ENCODE measurements around the gene EREG. TPM values are rescaled to one million over a fixed set of nuclear protein-coding genes. Genes with fewer than 3 reads are reported as not detected.
A peak's percentile ranks its signal among the peaks of the same experiment; 100 is the strongest.

Gene EREG
- total RNA-seq, 2 donors from 2014 or later: 1.1 to 7.8 TPM

DNA sequence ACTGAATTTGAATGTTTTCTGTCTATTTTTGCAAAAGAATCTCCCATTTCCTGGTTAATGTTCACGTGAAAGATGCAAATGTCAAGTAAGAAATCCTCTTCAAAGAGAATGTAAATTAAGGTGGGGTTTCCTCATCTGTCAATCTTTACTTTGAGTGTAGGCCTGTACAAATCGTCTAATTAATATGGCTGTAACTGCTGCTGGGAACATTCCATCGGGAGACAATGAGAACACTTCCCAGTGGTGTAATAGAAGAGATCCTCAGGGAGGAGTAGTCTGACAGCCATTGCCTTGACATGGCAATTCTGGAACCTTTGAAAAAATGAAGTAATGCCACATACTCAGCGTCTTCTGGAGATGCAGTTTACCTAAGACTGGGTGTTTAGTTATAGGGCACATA is 3.7 kb downstream of the EREG start:
- TF ChIP-seq, protein P1, sequence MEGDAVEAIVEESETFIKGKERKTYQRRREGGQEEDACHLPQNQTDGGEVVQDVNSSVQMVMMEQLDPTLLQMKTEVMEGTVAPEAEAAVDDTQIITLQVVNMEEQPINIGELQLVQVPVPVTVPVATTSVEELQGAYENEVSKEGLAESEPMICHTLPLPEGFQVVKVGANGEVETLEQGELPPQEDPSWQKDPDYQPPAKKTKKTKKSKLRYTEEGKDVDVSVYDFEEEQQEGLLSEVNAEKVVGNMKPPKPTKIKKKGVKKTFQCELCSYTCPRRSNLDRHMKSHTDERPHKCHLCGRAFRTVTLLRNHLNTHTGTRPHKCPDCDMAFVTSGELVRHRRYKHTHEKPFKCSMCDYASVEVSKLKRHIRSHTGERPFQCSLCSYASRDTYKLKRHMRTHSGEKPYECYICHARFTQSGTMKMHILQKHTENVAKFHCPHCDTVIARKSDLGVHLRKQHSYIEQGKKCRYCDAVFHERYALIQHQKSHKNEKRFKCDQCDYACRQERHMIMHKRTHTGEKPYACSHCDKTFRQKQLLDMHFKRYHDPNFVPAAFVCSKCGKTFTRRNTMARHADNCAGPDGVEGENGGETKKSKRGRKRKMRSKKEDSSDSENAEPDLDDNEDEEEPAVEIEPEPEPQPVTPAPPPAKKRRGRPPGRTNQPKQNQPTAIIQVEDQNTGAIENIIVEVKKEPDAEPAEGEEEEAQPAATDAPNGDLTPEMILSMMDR (IDR thresholded peaks at IDR 0.05): no peak
- DNase-seq (ENCODE audit: low spot score) (no peak), ATAC-seq (ENCODE audit: insufficient number of reproducible peaks, low FRiP score, low read depth) (no peak)
- Histone ChIP-seq H3K27ac (no peak overlapping the region), H3K4me3 (no peak overlapping the region), H3K36me3 (no peaks in the 10 kb centered on the region), H3K27me3 (replicated peaks; ENCODE audit: insufficient read depth) (no peaks in the 10 kb centered on the region), H3K4me1 (ENCODE audit: control insufficient read depth in 1 of 2, low read depth in 2 of 2) (peaks cover 9 to 15% of the 10 kb centered on the region in 2 donors), H3K9me3 (no peaks in the 10 kb centered on the region)

DNA sequence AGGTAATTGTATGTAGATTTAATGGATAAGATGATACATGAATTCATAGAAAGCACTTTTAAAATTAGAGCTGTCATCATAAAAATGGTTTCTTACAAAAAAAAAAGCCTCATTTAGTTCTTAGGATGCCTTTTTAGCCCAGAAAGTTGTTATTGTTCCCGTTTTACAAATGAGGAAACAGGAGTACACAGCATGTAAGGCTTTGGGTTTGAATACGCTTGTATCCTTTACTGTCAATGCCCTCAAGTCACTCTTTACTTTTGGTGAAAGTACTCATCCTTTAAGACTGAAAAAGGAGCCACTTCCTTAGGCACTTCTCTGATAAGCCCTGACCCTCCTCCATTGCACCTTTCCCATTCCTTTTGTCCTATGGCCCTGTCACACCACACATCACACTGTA is 4.9 kb downstream of the EREG start:
- no peak overlapping the region for H3K4me3 ChIP-seq
- no peaks in the 10 kb centered on the region for H3K9me3 ChIP-seq
- no peaks in the 10 kb centered on the region for H3K27me3 ChIP-seq (replicated peaks; ENCODE audit: insufficient read depth)
- TF ChIP-seq, protein P1 (IDR thresholded peaks at IDR 0.05): no peak
- ATAC-seq (ENCODE audit: insufficient number of reproducible peaks, low FRiP score, low read depth): no peak
- no peak for DNase-seq (ENCODE audit: low spot score)
- peaks cover 9 to 14% of the 10 kb centered on the region in 2 donors for H3K4me1 ChIP-seq (ENCODE audit: control insufficient read depth in 1 of 2, low read depth in 2 of 2)
- no peak overlapping the region for H3K27ac ChIP-seq
- H3K36me3 ChIP-seq: no peaks in the 10 kb centered on the region

DNA sequence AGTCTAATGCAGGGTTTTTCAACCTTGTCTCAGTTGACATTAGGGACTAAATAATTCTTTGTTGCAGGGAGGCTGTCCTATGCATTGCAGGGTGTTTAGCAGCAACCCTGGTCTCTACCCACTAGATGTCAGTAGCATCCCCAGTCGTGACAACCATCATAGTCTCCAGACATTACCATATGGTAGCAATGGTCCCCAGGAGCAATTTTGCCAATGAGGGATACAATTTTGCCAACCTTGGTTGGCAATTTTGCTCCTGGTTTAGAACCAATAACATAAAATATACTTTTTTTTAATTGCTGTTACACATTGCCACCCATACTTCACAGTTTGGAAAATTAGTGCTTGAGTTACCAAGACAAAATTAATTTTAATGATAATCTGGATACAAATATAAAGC is 6.0 kb downstream of the EREG start:
- no peaks in the 10 kb centered on the region for H3K27me3 ChIP-seq (replicated peaks; ENCODE audit: insufficient read depth)
- TF ChIP-seq, protein P1 (IDR thresholded peaks at IDR 0.05): peak; percentile 26
- peaks cover 2 to 6% of the 10 kb centered on the region in 2 donors for H3K4me1 ChIP-seq (ENCODE audit: control insufficient read depth in 1 of 2, low read depth in 2 of 2)
- no peaks in the 10 kb centered on the region for H3K36me3 ChIP-seq
- no peaks in the 10 kb centered on the region for H3K9me3 ChIP-seq
- H3K27ac ChIP-seq: no peak overlapping the region
- ATAC-seq (ENCODE audit: insufficient number of reproducible peaks, low FRiP score, low read depth): no peak
- no peak overlapping the region for H3K4me3 ChIP-seq
- no peak for DNase-seq (ENCODE audit: low spot score)

DNA sequence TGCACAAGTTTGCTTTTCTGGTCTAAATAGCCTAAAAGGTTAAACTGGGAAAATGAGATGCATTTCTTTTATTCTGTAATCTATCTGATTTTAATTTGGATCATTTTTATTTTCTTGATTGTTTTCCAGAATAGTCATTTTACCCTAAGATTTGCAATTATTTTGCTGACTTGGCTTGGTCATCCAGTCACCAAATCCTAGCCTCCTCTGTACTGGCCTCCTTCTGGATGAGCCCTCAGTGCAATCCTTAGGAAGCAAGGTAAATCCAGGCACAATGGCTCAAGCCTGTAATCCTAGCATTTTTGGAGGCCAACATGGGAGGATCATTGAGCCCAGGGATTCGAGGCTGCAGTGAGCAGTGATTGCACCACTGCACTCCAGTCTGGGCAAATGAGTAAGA is 9.2 kb downstream of the EREG start:
- DNase-seq (ENCODE audit: low spot score): no peak
- H3K27ac ChIP-seq: no peak overlapping the region
- no peak for ATAC-seq (ENCODE audit: insufficient number of reproducible peaks, low FRiP score, low read depth)
- no peaks in the 10 kb centered on the region for H3K27me3 ChIP-seq (replicated peaks; ENCODE audit: insufficient read depth)
- H3K4me1 ChIP-seq (ENCODE audit: control insufficient read depth in 1 of 2, low read depth in 2 of 2): peaks cover 0 to 5% of the 10 kb centered on the region in 2 donors
- H3K36me3 ChIP-seq: no peaks in the 10 kb centered on the region
- H3K9me3 ChIP-seq: no peaks in the 10 kb centered on the region
- no peak overlapping the region for H3K4me3 ChIP-seq
- TF ChIP-seq, protein P1 (IDR thresholded peaks at IDR 0.05): no peak

DNA sequence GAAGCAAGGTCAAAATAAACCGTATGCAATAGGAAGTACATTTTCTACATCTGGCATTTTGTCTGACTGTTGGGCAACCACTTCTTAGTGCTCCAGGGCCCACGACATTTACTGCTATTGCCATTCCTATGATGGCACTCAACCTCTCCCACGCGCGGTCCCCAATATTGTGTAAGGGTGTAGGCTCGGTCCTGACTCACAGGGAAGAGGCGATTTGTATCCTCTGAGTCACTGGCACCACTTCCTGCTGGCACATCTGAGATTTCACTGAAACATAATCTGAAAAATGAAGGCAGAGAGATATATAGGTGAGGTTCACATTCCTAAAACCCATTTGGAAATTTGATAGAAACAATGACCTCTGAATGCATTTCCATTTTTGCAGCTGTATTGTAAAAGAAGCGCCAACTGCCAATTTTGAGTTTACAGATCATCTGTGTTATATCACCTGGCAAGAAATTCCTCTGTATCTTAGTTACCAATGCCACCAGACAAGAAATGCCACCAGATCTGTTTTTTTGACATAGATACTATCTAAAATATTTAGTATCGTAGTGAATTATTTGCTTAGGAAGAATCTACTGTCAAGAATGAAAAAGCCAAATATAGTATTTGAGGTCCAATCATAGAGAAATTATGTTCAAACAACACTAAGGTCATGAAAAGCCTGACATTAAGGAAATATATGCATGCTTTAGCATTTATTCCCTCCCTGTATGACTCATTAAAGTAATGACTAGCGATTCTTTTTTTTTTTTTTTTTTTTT is 9.8 kb downstream of the EREG start:
- no peaks in the 10 kb centered on the region for H3K9me3 ChIP-seq
- no peaks in the 10 kb centered on the region for H3K27me3 ChIP-seq (replicated peaks; ENCODE audit: insufficient read depth)
- TF ChIP-seq, protein P1 (IDR thresholded peaks at IDR 0.05): no peak
- H3K36me3 ChIP-seq: no peaks in the 10 kb centered on the region
- ATAC-seq (ENCODE audit: insufficient number of reproducible peaks, low FRiP score, low read depth) (no peak), DNase-seq (ENCODE audit: low spot score) (no peak)
- H3K4me3 ChIP-seq: no peak overlapping the region
- no peak overlapping the region for H3K27ac ChIP-seq
- peaks cover 0 to 5% of the 10 kb centered on the region in 2 donors for H3K4me1 ChIP-seq (ENCODE audit: control insufficient read depth in 1 of 2, low read depth in 2 of 2)
